Vagina (tissue), 2 donors: Measurements from ENCODE around the gene RCAN3.

Source experiments
- POLR2A ChIP-seq, 2 donors: fragments of 450-650 bp; IDR thresholded peaks; one replicate each; pipeline ENCODE4 v1.6.1; 2017; ENCODE audit warnings: antibody characterized with exemption in 2 of 2, mild to moderate bottlenecking in 2 of 2, moderate library complexity in 2 of 2
- POLR2AphosphoS5 ChIP-seq, 2 donors: sonication (generic); formaldehyde crosslinking; IDR thresholded peaks; one replicate each; pipeline ENCODE4 v1.9.0; 2017; ENCODE audit warnings: antibody characterized with exemption in 2 of 2, mild to moderate bottlenecking in 2 of 2, low read depth in 1 of 2; ENCODE audit not compliant: insufficient read depth in 1 of 2
- TF ChIP-seq, protein P1 (sequence below), 3 experiments: fragments of 450-650 bp in 2 of 3; fragments of 200-600 bp in 1 of 3; sonication (generic) in 1 of 3; IDR thresholded peaks; one replicate each; pipeline ENCODE4 v1.5.1; 2017 to 2019; ENCODE audit warnings: antibody characterized with exemption in 3 of 3, mild to moderate bottlenecking in 2 of 3, moderate library complexity in 2 of 3

DNA sequence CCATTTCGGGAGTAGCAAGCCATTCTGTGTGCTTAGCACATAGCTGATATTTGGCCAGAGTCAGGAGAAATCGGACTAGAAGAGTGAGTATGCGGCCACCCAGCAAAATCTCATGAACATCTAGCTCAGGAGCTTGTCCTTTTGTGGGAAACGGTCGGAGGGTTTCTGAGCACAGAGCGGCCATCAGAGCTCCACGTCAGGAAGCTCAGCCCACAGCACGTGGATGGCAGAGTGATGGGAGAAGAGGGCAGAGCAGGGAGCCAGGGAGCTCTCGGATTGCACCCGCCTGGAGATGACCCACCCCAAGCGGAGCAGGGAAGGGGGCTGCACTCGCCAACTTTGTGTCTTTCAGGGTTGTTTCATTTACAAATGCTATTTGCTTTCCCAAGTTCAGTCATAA is 13.9 kb downstream of the RCAN3 start:
- TF ChIP-seq, protein P1, sequence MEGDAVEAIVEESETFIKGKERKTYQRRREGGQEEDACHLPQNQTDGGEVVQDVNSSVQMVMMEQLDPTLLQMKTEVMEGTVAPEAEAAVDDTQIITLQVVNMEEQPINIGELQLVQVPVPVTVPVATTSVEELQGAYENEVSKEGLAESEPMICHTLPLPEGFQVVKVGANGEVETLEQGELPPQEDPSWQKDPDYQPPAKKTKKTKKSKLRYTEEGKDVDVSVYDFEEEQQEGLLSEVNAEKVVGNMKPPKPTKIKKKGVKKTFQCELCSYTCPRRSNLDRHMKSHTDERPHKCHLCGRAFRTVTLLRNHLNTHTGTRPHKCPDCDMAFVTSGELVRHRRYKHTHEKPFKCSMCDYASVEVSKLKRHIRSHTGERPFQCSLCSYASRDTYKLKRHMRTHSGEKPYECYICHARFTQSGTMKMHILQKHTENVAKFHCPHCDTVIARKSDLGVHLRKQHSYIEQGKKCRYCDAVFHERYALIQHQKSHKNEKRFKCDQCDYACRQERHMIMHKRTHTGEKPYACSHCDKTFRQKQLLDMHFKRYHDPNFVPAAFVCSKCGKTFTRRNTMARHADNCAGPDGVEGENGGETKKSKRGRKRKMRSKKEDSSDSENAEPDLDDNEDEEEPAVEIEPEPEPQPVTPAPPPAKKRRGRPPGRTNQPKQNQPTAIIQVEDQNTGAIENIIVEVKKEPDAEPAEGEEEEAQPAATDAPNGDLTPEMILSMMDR (IDR thresholded peaks at IDR 0.05), result no peak
- TF ChIP-seq POLR2A (IDR thresholded peaks at IDR 0.05) (no peak), POLR2AphosphoS5 (IDR thresholded peaks at IDR 0.05; ENCODE audit: insufficient read depth in 1 of 2, low read depth in 1 of 2) (no peak)
